HepG2 (cell line): ENCODE results near the gene PTGR3. TPM values are rescaled to one million over a fixed set of nuclear protein-coding genes. Genes with fewer than 3 reads are reported as not detected.
A peak's percentile ranks its signal among the peaks of the same experiment; 100 is the strongest.

Experiments
- ATAC-seq: fragments of 200-7000 bp; cut with Tn5 transposase; 3 replicates; pipeline ENCODE4 v1.9.1; 2020; ENCODE audit warnings: mild to moderate bottlenecking, moderate library complexity
- BruUV-seq: library from RNA; stranded (reverse); fragments of 400-500 nt; replicated peaks from 2 replicates; lab custom pipeline; 2021; lab: Mats Ljungman, UMichigan
- CTCF ChIA-PET: fragments of 300-600 bp; formaldehyde crosslinking; extraction: SDS; loops from one replicate; lab custom pipeline; 2021; ENCODE audit warnings: low total read pairs, inconsistent platforms, low intra/inter-chr PET ratio; lab: Yijun Ruan, JAX
- POLR2A ChIA-PET: fragments of 350-600 bp; sonication (Branson Sonifier 250); formaldehyde crosslinking; loops from one replicate; lab custom pipeline; 2020; ENCODE audit warnings: antibody characterized with exemption, inconsistent platforms; lab: Yijun Ruan, JAX
- DNase-seq: peaks from one replicate; pipeline ENCODE4 v3.0.0-alpha.2; 2015; ENCODE audit warnings: low spot score
- FAIRE-seq: peaks from 3 replicates; lab custom pipeline; 2011; peaks lifted over from hg19 to GRCh38; lab: Jason Lieb, UNC
- H2AFZ ChIP-seq: one replicate; pipeline ENCODE4 v1.6.1; 2011; ENCODE audit warnings: low read length, inconsistent platforms
- H3K27ac ChIP-seq: fragments of 300-600 bp; 3 replicates; pipeline ENCODE4 v1.8.0; 2011; ENCODE audit warnings: mixed run types, mild to moderate bottlenecking, mixed read lengths, low read length, inconsistent platforms; ENCODE audit not compliant: insufficient read depth; ENCODE audit errors: extremely low read length
- H3K27me3 ChIP-seq, 2 experiments: fragments of 200-600 bp in 1 of 2; 2 replicates in 1 of 2; 3 replicates in 1 of 2; pipeline versions ENCODE4 v1.6.0 to v1.8.0; 2011; ENCODE audit warnings: low read length in 2 of 2, mild to moderate bottlenecking in 2 of 2, moderate library complexity in 2 of 2, inconsistent platforms in 1 of 2; ENCODE audit not compliant: insufficient read depth in 2 of 2, control insufficient read depth in 1 of 2
- H3K36me3 ChIP-seq, 2 experiments: fragments of 200-600 bp in 1 of 2; replicated peaks in 1 of 2; 2 replicates in 1 of 2; 3 replicates in 1 of 2; pipeline versions ENCODE4 v1.5.1 to v1.8.0; 2011; ENCODE audit warnings: low read length in 2 of 2, inconsistent platforms in 1 of 2; ENCODE audit not compliant: insufficient read depth in 2 of 2, control insufficient read depth in 1 of 2
- H3K4me1 ChIP-seq: 2 replicates; pipeline ENCODE4 v1.5.1; 2012; ENCODE audit warnings: low read length, inconsistent platforms; ENCODE audit not compliant: insufficient read depth
- H3K4me2 ChIP-seq: 2 replicates; pipeline ENCODE4 v1.6.0; 2011; ENCODE audit warnings: low read depth, low read length, inconsistent platforms
- H3K4me3 ChIP-seq, 3 experiments: fragments of 200-600 bp in 1 of 3; sonication (generic), shearing (Covaris generic) in 1 of 3; replicated peaks in 1 of 3; 2 replicates each; pipeline ENCODE4 v1.5.1; 2011 to 2016; ENCODE audit warnings: low read length in 3 of 3, inconsistent platforms in 2 of 3, low read depth in 2 of 3, mild to moderate bottlenecking in 2 of 3, control low read depth in 1 of 3, mixed read lengths in 1 of 3; ENCODE audit not compliant: insufficient read depth in 1 of 3
- H3K79me2 ChIP-seq: one replicate; pipeline ENCODE4 v1.6.1; 2011; ENCODE audit warnings: low read length, inconsistent platforms; ENCODE audit not compliant: insufficient read depth
- H3K9ac ChIP-seq: 2 replicates; pipeline ENCODE4 v1.6.0; 2011; ENCODE audit warnings: mild to moderate bottlenecking, low read depth, low read length, inconsistent platforms; ENCODE audit not compliant: insufficient read depth
- H3K9me3 ChIP-seq: 2 replicates; pipeline ENCODE4 v1.5.1; 2012; ENCODE audit warnings: mild to moderate bottlenecking, low read length
- H4K20me1 ChIP-seq: 2 replicates; pipeline ENCODE4 v1.6.0; 2011; ENCODE audit warnings: inconsistent platforms, mild to moderate bottlenecking, low read length, moderate library complexity; ENCODE audit not compliant: insufficient read depth
- HNF4A ChIP-seq: sonication (generic); formaldehyde crosslinking; IDR thresholded peaks from 2 replicates; pipeline ENCODE4 v1.4.0; 2020; ENCODE audit warnings: missing genetic modification reagents
- KLF12 ChIP-seq: sonication (generic); formaldehyde crosslinking; IDR thresholded peaks from 2 replicates; pipeline ENCODE4 v1.4.0; 2020; ENCODE audit warnings: missing genetic modification reagents, borderline replicate concordance
- MBD4 ChIP-seq: IDR thresholded peaks from 2 replicates; pipeline ENCODE4 v1.6.1; 2012; ENCODE audit warnings: low read length, inconsistent platforms, borderline replicate concordance
- SOX13 ChIP-seq, 3 experiments: fragments of 450-650 bp in 1 of 3; sonication (generic) in 1 of 3; formaldehyde crosslinking in 1 of 3; IDR thresholded peaks in 2 of 3; conservative IDR thresholded peaks in 1 of 3; 2 replicates each; pipeline versions ENCODE4 v1.5.0 to v1.6.1; 2016 to 2020; ENCODE audit warnings: antibody characterized with exemption in 1 of 3, mild to moderate bottlenecking in 1 of 3, missing compliant biosample characterization in 1 of 3, missing genetic modification reagents in 1 of 3, moderate library complexity in 1 of 3
- ZMYM2 ChIP-seq: sonication (generic); formaldehyde crosslinking; IDR thresholded peaks from 2 replicates; pipeline ENCODE4 v1.8.0; 2022; ENCODE audit warnings: mild to moderate bottlenecking, missing genetic modification reagents
- WGBS: methylation state at CpG from one replicate; pipeline ENCODE4 v1.1.6; 2017; ENCODE audit warnings: low lambda C conversion rate; 5-methylcytosine and 5-hydroxymethylcytosine counted together
- in situ Hi-C: cut with HindIII; loops from 2 replicates; pipeline ENCODE4 v1.10.0; 2017; ENCODE audit warnings: low pct_unique_long_range_greater_than_20kb; ENCODE audit not compliant: extremely low pct_ligation_motif_present
- intact Hi-C: fragments of 100-400 bp; cut with micrococcal nuclease; formaldehyde crosslinking; loops from one replicate; pipeline ENCODE4 v1.10.0; 2022; ENCODE audit not compliant: unreplicated experiment
- polyA plus RNA-seq, 8 experiments: library from polyadenylated mRNA; depleted of rRNA in 3 of 8; stranded (reverse) in 7 of 8; unstranded in 1 of 8; fragments of >200 nt; fragmentation: Illumina TruSeq in 4 of 8; extraction: Trizol in 4 of 8; gene quantifications; 2 replicates each; pipeline versions ENCODE4 v1.2.1 to v1.2.3, GENCODE V29; 2011 to 2016; ENCODE audit warnings: low read depth in 4 of 8, missing spikeins in 1 of 8, mixed read lengths in 1 of 8; ENCODE audit not compliant: insufficient read depth in 1 of 8
- total RNA-seq, 5 experiments: library from RNA; depleted of rRNA; stranded (reverse); fragments of >200 nt; fragmentation: Illumina TruSeq; extraction: Trizol; gene quantifications; 2 replicates each; pipeline ENCODE4 v1.2.3, GENCODE V29; 2016; ENCODE audit warnings: low read depth in 1 of 5
- TF ChIP-seq, protein P1 (sequence below): sonication (generic); formaldehyde crosslinking; IDR thresholded peaks from 2 replicates; pipeline ENCODE4 v1.8.1; 2023; ENCODE audit warnings: missing genetic modification reagents, inconsistent platforms, borderline replicate concordance
- TF ChIP-seq, protein P2 (sequence below): sonication (generic); formaldehyde crosslinking; IDR thresholded peaks from 2 replicates; pipeline ENCODE4 v1.8.1; 2023; ENCODE audit warnings: missing genetic modification reagents, mild to moderate bottlenecking, borderline replicate concordance

Gene PTGR3
- total and polyA plus RNA-seq, 2 of the 13 experiments (the other 11 are each of a cell fraction or from before 2014, with no cell fraction given), result 11.5 to 25.3 TPM

DNA sequence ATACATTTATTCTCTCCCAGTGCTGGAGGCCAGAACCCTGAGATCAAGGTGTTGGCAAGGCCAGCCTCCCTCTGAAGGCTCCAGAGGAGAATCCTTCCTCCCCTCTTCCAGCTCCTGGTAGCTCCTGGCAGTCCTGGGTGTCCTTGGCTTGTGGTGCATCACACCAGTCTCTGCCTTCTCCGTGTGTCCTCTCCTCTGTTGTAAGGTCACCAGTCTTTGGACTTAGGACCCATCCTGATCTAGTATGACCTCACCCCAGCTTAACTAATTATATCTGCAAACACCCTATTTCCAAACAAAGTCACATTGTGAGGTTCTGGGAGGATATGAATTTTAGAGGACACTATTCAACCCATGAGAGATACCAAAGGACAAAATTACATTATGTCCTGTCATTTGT lies 32.8 kb upstream of the PTGR3 start:
- Histone ChIP-seq H3K4me1 (0 out of 2 replicates have a peak, but pooled peaks cover 1% of the 10 kb centered on the region), H3K9ac (no peak overlapping the region), H3K79me2 (peaks cover 3% of the 10 kb centered on the region), H2AFZ (no peak overlapping the region), H3K27me3 (no peaks in the 10 kb centered on the region), H3K36me3 (no peaks in the 10 kb centered on the region), H4K20me1 (no peaks in the 10 kb centered on the region), H3K4me3 (no peak overlapping the region), H3K27ac (no peak overlapping the region), H3K9me3 (peaks cover 13% of the 10 kb centered on the region), H3K4me2 (no peak overlapping the region)
- POLR2A ChIA-PET, result no interaction called here
- no peak for TF ChIP-seq KLF12 (CRISPR knock-in tag)
- no peak for TF ChIP-seq MBD4
- TF ChIP-seq, protein P1, sequence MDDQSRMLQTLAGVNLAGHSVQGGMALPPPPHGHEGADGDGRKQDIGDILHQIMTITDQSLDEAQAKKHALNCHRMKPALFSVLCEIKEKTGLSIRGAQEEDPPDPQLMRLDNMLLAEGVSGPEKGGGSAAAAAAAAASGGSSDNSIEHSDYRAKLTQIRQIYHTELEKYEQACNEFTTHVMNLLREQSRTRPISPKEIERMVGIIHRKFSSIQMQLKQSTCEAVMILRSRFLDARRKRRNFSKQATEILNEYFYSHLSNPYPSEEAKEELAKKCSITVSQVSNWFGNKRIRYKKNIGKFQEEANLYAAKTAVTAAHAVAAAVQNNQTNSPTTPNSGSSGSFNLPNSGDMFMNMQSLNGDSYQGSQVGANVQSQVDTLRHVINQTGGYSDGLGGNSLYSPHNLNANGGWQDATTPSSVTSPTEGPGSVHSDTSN (CRISPR knock-in tag), result no peak
- no peak for TF ChIP-seq SOX13 (IDR thresholded peaks at IDR 0.05)
- no peak for TF ChIP-seq SOX13 (CRISPR knock-in tag; conservative IDR thresholded peaks at IDR 0.05 in 1 of 2, IDR thresholded peaks at IDR 0.05 in 1 of 2)
- peak; percentile 70; the same call in 1 of the 2 replicates for TF ChIP-seq ZMYM2 (CRISPR knock-in tag)
- TF ChIP-seq, protein P2, sequence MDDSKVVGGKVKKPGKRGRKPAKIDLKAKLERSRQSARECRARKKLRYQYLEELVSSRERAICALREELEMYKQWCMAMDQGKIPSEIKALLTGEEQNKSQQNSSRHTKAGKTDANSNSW (CRISPR knock-in tag), result no peak
- TF ChIP-seq HNF4A (CRISPR knock-in tag), result peak; percentile 39; the same call in 1 of the 2 replicates
- in situ Hi-C loops (no loop called here), intact Hi-C loops (loop anchor here (5.0 kb wide), 1 partner anchor 79 kb away; no protein-coding TSS in a partner anchor)
- WGBS, result 59% methylated on average over 1 of the region's 1 CpG
- no peak for FAIRE-seq
- BruUV-seq, result no TSS peak
- DNase-seq, result peak; percentile 29
- no peak for ATAC-seq
- CTCF ChIA-PET, result no interaction called here
